Measurements from ENCODE around the gene PDLIM4.

GRCh38 chr5:132293066-132293991 is 35.8 kb downstream of the PDLIM4 start:
- peak in 3 of 5 experiments; percentile 19 to 48 (median 43) for TF ChIP-seq CTCF (IDR thresholded peaks at IDR 0.05)
- TF ChIP-seq POLR2A (IDR thresholded peaks at IDR 0.05), result peak in 1 of 2 donors; percentile 11
